HCT116 (cell line): ENCODE results near the gene IFT122. TPM values are rescaled to one million over a fixed set of nuclear protein-coding genes. Genes with fewer than 3 reads are reported as not detected.
"Not testable (repeated sequence)": the region's sequence is repeated elsewhere in the genome, so short reads cannot be mapped to it uniquely, and the experiment has no call there.

ENCODE experiments used
- ATAC-seq: fragments of 200-7000 bp; cut with Tn5 transposase; 2 replicates; pipeline ENCODE4 v1.9.1; 2020; ENCODE audit warnings: mild to moderate bottlenecking, moderate library complexity
- BruUV-seq: library from RNA; stranded (reverse); fragments of 400-500 nt; replicated peaks from 2 replicates; lab custom pipeline; 2021; lab: Mats Ljungman, UMichigan
- CTCF ChIA-PET: fragments of 300-600 bp; sonication (Branson Sonifier 250); formaldehyde crosslinking; loops from one replicate; lab custom pipeline; 2021; ENCODE audit warnings: antibody characterized with exemption; lab: Charles Lee
- POLR2A ChIA-PET: fragments of 300-600, 350-600 bp; sonication (Branson Sonifier 250); formaldehyde crosslinking; loops from one replicate; lab custom pipeline; 2021; ENCODE audit warnings: antibody characterized with exemption; lab: Charles Lee
- RAD21 ChIA-PET, 2 experiments: fragments of 300-600 bp; sonication (Branson Sonifier 250); formaldehyde crosslinking; loops; one replicate each; lab custom pipeline; 2023; ENCODE audit warnings: low total read pairs in 2 of 2; ENCODE audit not compliant: uncharacterized antibody in 2 of 2, unreplicated experiment in 2 of 2, low non-redundant PET in 1 of 2; lab: Charles Lee
- DNase-seq: peaks from one replicate; pipeline ENCODE4 v3.0.0-alpha.2; 2010; ENCODE audit warnings: low read depth, low spot score
- H2AFZ ChIP-seq: fragments of 200-600 bp; shearing (Covaris generic), sonication (generic); 2 replicates; pipeline ENCODE4 v1.6.1; 2017; ENCODE audit warnings: low read depth, mixed run types, mixed read lengths, antibody characterized with exemption, low read length; ENCODE audit not compliant: poor library complexity, severe bottlenecking
- H3K27ac ChIP-seq: 2 replicates; pipeline ENCODE4 v1.5.1; 2012; ENCODE audit warnings: low read depth, low read length
- H3K27me3 ChIP-seq: fragments of 200-600 bp; sonication (generic); 2 replicates; pipeline ENCODE4 v1.6.1; 2016; ENCODE audit warnings: mixed run types, low read length, mixed read lengths; ENCODE audit not compliant: insufficient read depth
- H3K36me3 ChIP-seq, 2 experiments: fragments of 200-500 bp in 1 of 2; fragments of 200-600 bp in 1 of 2; sonication (Bioruptor generic) in 1 of 2; sonication (generic) in 1 of 2; 2 replicates each; pipeline versions ENCODE4 v1.5.1 to v1.6.1; 2014 to 2016; ENCODE audit warnings: low read length in 2 of 2, inconsistent platforms in 1 of 2, mixed read lengths in 1 of 2, mixed run types in 1 of 2; ENCODE audit not compliant: insufficient read depth in 2 of 2, control insufficient read depth in 1 of 2
- H3K4me1 ChIP-seq, 2 experiments: fragments of 200-600 bp in 1 of 2; sonication (generic) in 1 of 2; 2 replicates each; pipeline versions ENCODE4 v1.5.1 to v1.6.1; 2012 to 2017; ENCODE audit warnings: low read length in 2 of 2, inconsistent platforms in 1 of 2, mild to moderate bottlenecking in 1 of 2, mixed read lengths in 1 of 2, mixed run types in 1 of 2, moderate library complexity in 1 of 2; ENCODE audit not compliant: insufficient read depth in 2 of 2, control insufficient read depth in 1 of 2
- H3K4me2 ChIP-seq: fragments of 200-600 bp; sonication (generic); 2 replicates; pipeline ENCODE4 v1.6.1; 2017; ENCODE audit warnings: mixed run types, low read length, mixed read lengths
- H3K4me3 ChIP-seq, 2 experiments: fragments of 200-600 bp in 1 of 2; sonication (generic) in 1 of 2; replicated peaks in 1 of 2; 2 replicates each; pipeline ENCODE4 v1.5.1; 2011 to 2016; ENCODE audit warnings: low read length in 2 of 2, control low read depth in 1 of 2, low read depth in 1 of 2, mild to moderate bottlenecking in 1 of 2, mixed read lengths in 1 of 2, mixed run types in 1 of 2
- H3K79me2 ChIP-seq: fragments of 200-600 bp; sonication (generic); 2 replicates; pipeline ENCODE4 v1.6.1; 2017; ENCODE audit warnings: mild to moderate bottlenecking, mixed run types, low read length, moderate library complexity, mixed read lengths; ENCODE audit not compliant: insufficient read depth
- H3K9ac ChIP-seq: fragments of 200-600 bp; sonication (generic); 2 replicates; pipeline ENCODE4 v1.6.1; 2016; ENCODE audit warnings: low read length, mixed read lengths
- H3K9me2 ChIP-seq: fragments of 200-600 bp; sonication (generic), shearing (Covaris generic); 2 replicates; pipeline ENCODE4 v1.6.1; 2017; ENCODE audit warnings: mixed run types, mild to moderate bottlenecking, moderate library complexity; ENCODE audit not compliant: insufficient read depth
- H3K9me3 ChIP-seq, 2 experiments: fragments of 200-500 bp in 1 of 2; fragments of 200-600 bp in 1 of 2; sonication (Bioruptor generic) in 1 of 2; sonication (generic) in 1 of 2; 2 replicates each; pipeline ENCODE4 v1.6.1; 2014 to 2017; ENCODE audit warnings: low read length in 2 of 2, mixed read lengths in 2 of 2, inconsistent platforms in 1 of 2, low read depth in 1 of 2, mild to moderate bottlenecking in 1 of 2, mixed run types in 1 of 2, moderate library complexity in 1 of 2; ENCODE audit not compliant: control insufficient read depth in 1 of 2, insufficient read depth in 1 of 2
- H4K20me1 ChIP-seq: fragments of 200-600 bp; sonication (generic), shearing (Covaris generic); 2 replicates; pipeline ENCODE4 v1.6.1; 2017; ENCODE audit warnings: mixed run types, mild to moderate bottlenecking, moderate library complexity; ENCODE audit not compliant: insufficient read depth
- POLR2AphosphoS5 ChIP-seq: IDR thresholded peaks from 2 replicates; pipeline ENCODE4 v1.6.1; 2011; ENCODE audit warnings: mild to moderate bottlenecking, low read depth, low read length, moderate library complexity
- TCF7L2 ChIP-seq: IDR thresholded peaks from 2 replicates; pipeline ENCODE4 v1.7.0; 2011; ENCODE audit warnings: borderline replicate concordance, inconsistent platforms; ENCODE audit not compliant: insufficient read depth, insufficient read length; ENCODE audit errors: extremely low read depth
- YY1 ChIP-seq: IDR thresholded peaks from 2 replicates; pipeline ENCODE4 v1.6.1; 2011; ENCODE audit warnings: low read length, low read depth, moderate library complexity, mild to moderate bottlenecking; ENCODE audit not compliant: insufficient replicate concordance; ENCODE audit errors: extremely low read depth
- ZFX ChIP-seq: fragments of 450-650 bp; IDR thresholded peaks from 2 replicates; pipeline ENCODE4 v1.6.1; 2017
- intact Hi-C: fragments of 100-400 bp; cut with micrococcal nuclease; formaldehyde crosslinking; loops from 2 replicates; pipeline ENCODE4 v1.10.0; 2022
- total RNA-seq: library from RNA; stranded (reverse); gene quantifications from one replicate; pipeline ENCODE4 v1.2.1, GENCODE V29; 2021; ENCODE audit not compliant: unreplicated experiment
- TF ChIP-seq, protein P1 (sequence below): IDR thresholded peaks from 2 replicates; pipeline ENCODE4 v1.6.1; 2012
- TF ChIP-seq, protein P2 (sequence below): IDR thresholded peaks from 2 replicates; pipeline ENCODE4 v1.6.1; 2012; ENCODE audit warnings: low read depth

Gene IFT122
- total RNA-seq, 1 experiment from 2014 or later = 21.4 TPM

DNA sequence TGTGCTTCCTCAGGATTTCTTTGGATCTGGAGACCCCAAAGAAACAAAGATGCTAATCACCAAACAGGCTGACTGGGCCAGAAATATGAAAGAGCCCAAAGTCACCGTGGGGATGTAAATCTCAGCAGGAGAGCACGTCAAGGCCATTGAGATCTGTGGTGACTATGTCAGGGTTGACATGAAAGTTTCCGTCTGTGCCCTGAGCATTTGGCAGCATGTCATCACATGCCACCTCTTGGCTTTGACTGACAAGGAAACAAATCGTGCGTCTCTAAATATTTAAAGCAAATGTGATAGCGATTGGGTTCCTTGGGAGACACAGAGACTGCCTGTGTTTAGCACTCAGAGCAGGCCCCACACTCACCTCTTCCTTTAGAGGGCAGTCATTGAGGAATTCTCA is 46.8 kb upstream of the IFT122 start:
- BruUV-seq = no TSS peak
- Histone ChIP-seq H3K9me2 (no peaks in the 10 kb centered on the region), H4K20me1 (0 out of 2 replicates have a peak, but pooled peaks cover 5% of the 10 kb centered on the region), H3K36me3 (peaks cover 14 to 40% of the 10 kb centered on the region in 2 experiments), H3K27ac (no peak overlapping the region), H2AFZ (no peak overlapping the region), H3K9me3 (no peaks in the 10 kb centered on the region), H3K4me1 (peaks cover 17 to 30% of the 10 kb centered on the region in 2 experiments), H3K4me2 (no peak overlapping the region), H3K4me3 (no peak overlapping the region), H3K79me2 (peaks cover 38% of the 10 kb centered on the region), H3K27me3 (no peaks in the 10 kb centered on the region), H3K9ac (no peak overlapping the region)
- intact Hi-C loops = no loop called here
- DNase-seq (no peak), ATAC-seq (no peak)
- ChIA-PET RAD21 (no interaction called here), POLR2A (no interaction called here), CTCF (no interaction called here)
- TF ChIP-seq YY1 (no peak), TCF7L2 (no peak), ZFX (no peak), POLR2AphosphoS5 (no peak)
- TF ChIP-seq, protein P1, sequence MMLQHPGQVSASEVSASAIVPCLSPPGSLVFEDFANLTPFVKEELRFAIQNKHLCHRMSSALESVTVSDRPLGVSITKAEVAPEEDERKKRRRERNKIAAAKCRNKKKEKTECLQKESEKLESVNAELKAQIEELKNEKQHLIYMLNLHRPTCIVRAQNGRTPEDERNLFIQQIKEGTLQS = no peak
- TF ChIP-seq, protein P2, sequence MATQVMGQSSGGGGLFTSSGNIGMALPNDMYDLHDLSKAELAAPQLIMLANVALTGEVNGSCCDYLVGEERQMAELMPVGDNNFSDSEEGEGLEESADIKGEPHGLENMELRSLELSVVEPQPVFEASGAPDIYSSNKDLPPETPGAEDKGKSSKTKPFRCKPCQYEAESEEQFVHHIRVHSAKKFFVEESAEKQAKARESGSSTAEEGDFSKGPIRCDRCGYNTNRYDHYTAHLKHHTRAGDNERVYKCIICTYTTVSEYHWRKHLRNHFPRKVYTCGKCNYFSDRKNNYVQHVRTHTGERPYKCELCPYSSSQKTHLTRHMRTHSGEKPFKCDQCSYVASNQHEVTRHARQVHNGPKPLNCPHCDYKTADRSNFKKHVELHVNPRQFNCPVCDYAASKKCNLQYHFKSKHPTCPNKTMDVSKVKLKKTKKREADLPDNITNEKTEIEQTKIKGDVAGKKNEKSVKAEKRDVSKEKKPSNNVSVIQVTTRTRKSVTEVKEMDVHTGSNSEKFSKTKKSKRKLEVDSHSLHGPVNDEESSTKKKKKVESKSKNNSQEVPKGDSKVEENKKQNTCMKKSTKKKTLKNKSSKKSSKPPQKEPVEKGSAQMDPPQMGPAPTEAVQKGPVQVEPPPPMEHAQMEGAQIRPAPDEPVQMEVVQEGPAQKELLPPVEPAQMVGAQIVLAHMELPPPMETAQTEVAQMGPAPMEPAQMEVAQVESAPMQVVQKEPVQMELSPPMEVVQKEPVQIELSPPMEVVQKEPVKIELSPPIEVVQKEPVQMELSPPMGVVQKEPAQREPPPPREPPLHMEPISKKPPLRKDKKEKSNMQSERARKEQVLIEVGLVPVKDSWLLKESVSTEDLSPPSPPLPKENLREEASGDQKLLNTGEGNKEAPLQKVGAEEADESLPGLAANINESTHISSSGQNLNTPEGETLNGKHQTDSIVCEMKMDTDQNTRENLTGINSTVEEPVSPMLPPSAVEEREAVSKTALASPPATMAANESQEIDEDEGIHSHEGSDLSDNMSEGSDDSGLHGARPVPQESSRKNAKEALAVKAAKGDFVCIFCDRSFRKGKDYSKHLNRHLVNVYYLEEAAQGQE = no peak

DNA sequence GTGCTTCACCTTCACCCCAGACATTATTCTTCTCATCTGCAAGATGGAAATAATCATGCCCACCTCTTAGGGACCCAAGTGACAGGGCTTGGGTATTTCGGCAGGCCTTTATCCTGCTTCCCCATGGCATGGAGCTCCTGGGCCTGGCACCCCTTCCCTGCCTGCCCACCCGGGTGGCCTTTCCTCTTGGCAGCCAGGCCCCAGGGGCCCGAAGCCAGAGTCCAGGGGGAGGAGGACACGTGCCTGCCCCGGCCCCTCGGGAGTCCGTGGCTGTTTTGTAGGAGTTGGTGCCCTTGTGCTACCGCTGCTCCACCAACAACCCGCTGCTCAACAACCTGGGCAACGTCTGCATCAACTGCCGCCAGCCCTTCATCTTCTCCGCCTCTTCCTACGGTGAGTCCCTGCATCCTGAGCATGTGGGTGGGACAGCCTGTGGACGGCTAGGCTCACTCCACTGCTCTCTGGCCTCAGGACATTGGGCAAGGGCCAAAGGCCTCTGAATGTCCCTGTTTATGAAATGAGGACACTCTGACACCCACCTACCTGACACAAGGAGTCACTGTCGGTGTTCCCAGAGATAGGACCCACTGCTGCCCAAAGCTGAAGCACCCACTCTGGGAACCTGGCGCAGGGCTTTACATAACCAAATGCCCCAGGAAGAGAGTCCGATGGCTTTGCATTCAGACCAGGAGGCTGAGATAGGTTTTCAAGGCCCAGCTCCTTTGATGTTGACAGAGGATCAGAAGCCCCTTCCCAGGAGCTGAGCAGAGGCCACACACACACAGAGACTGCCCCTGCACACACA is 46.1 kb upstream of the IFT122 start:
- RAD21 ChIA-PET, H3K27ac ChIP-seq, H3K27me3 ChIP-seq, H3K4me3 ChIP-seq, H2AFZ ChIP-seq, H3K9me2 ChIP-seq, CTCF ChIA-PET, H3K4me2 ChIP-seq, POLR2A ChIA-PET, intact Hi-C loops, DNase-seq, BruUV-seq, H3K9me3 ChIP-seq, H3K9ac ChIP-seq, ATAC-seq, H4K20me1 ChIP-seq: not testable (repeated sequence)
- peaks cover 15 to 25% of the 10 kb centered on the region in 2 experiments for H3K4me1 ChIP-seq
- H3K36me3 ChIP-seq = peaks cover 13 to 40% of the 10 kb centered on the region in 2 experiments
- peaks cover 45% of the 10 kb centered on the region for H3K79me2 ChIP-seq
